IPS DF 4.7 (cell line): Measurements from ENCODE around the gene TOPBP1.
"Not testable (repeated sequence)": the region's sequence is repeated elsewhere in the genome, so short reads cannot be mapped to it uniquely, and the experiment has no call there.

ENCODE experiments used
- DNase-seq: peaks from one replicate; pipeline ENCODE4 v3.0.0-alpha.2; 2013; ENCODE audit warnings: low spot score; ENCODE audit errors: extremely low read depth

TOPBP1 gene

GRCh38 chr3:133572158-133573053 is 89.3 kb downstream of the TOPBP1 start:
- DNase-seq = no peak

GRCh38 chr3:133570937-133571320 is 90.8 kb downstream of the TOPBP1 start:
- no peak for DNase-seq

- no peak for DNase-seq
Measured at GRCh38 chr3:133570139-133570936, 91.4 kb downstream of the TOPBP1 start.

GRCh38 chr3:133568294-133569014 is 93.3 kb downstream of the TOPBP1 start:
- no peak for DNase-seq

GRCh38 chr3:133563816-133564215 is 97.9 kb downstream of the TOPBP1 start:
- DNase-seq = no peak

- no peak for DNase-seq
Measured at GRCh38 chr3:133563186-133563591, 98.6 kb downstream of the TOPBP1 start.

GRCh38 chr3:133562376-133562775 is 99.4 kb downstream of the TOPBP1 start:
- DNase-seq = no peak

- no peak for DNase-seq
Measured at GRCh38 chr3:133561679-133562078, 100.1 kb downstream of the TOPBP1 start.

GRCh38 chr3:133551589-133551988 is 110.2 kb downstream of the TOPBP1 start:
- not testable (repeated sequence) for DNase-seq
